Measurements from ENCODE around the gene BID.

BID gene

GRCh38 chr22:17782158-17782557 lies 7.9 kb upstream of the BID start:
- peaks cover 55% of the 10 kb centered on the region for H3K4me1 Mint-ChIP-seq (ENCODE audit: low read depth)
- H3K27ac Mint-ChIP-seq = no peak overlapping the region
- no peaks in the 10 kb centered on the region for H3K9me3 Mint-ChIP-seq

GRCh38 chr22:17781319-17782031 lies 7.2 kb upstream of the BID start:
- peak overlapping the region; percentile 44 for H3K4me3 Mint-ChIP-seq
- no peaks in the 10 kb centered on the region for H3K27me3 Mint-ChIP-seq
- peaks cover 60% of the 10 kb centered on the region for H3K4me1 Mint-ChIP-seq (ENCODE audit: low read depth)
- peak overlapping the region; percentile 49 for H3K27ac Mint-ChIP-seq
- H3K36me3 Mint-ChIP-seq (ENCODE audit: low read depth) = no peaks in the 10 kb centered on the region
- H3K9me3 Mint-ChIP-seq = no peaks in the 10 kb centered on the region

More at GRCh38 chr22:17782158-17782557, 7.9 kb upstream of the BID start:
- H3K4me3 Mint-ChIP-seq = no peak overlapping the region
- H3K27me3 Mint-ChIP-seq = no peaks in the 10 kb centered on the region
- no peaks in the 10 kb centered on the region for H3K36me3 Mint-ChIP-seq (ENCODE audit: low read depth)

DNA sequence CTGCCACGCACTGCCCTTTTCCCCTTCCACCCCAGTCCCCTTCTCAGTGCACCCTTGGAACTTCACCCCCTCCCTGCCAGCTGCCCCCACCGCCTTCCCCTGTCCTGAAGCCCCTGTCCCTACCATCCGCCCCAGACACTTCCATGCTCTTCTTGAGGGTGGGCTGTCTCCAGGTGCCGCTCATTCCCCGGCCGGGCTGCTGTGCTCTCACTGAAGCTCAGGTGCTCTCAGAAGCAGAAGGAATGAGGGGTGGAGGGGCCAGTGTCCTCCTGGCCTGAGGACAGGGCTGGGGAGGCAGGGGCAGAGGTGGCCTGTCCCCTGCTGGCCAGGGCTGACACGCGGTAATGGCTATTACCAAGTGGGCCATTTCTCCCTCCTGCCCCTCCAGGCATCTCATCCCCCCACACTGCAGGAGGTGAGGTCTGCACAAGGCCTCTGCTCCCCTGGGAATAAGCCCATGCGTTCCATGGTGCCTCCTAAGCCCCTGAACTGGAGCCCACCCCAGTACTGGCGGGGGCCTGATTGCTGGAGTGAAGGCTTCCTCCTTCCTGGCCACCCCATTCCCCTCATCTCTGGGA lies 6.6 kb upstream of the BID start:
- no peak overlapping the region for H3K4me3 Mint-ChIP-seq
- H3K4me1 Mint-ChIP-seq (ENCODE audit: low read depth) = peaks cover 66% of the 10 kb centered on the region
- H3K27me3 Mint-ChIP-seq = no peaks in the 10 kb centered on the region
- no peaks in the 10 kb centered on the region for H3K9me3 Mint-ChIP-seq
- H3K27ac Mint-ChIP-seq = peak overlapping the region; percentile 49
- H3K36me3 Mint-ChIP-seq (ENCODE audit: low read depth) = no peaks in the 10 kb centered on the region

GRCh38 chr22:17780116-17780740 lies 6.0 kb upstream of the BID start:
- Mint-ChIP-seq H3K4me1 (ENCODE audit: low read depth) (peaks cover 72% of the 10 kb centered on the region), H3K9me3 (no peaks in the 10 kb centered on the region), H3K27ac (no peak overlapping the region), H3K27me3 (no peaks in the 10 kb centered on the region), H3K4me3 (no peak overlapping the region), H3K36me3 (ENCODE audit: low read depth) (no peaks in the 10 kb centered on the region)

DNA sequence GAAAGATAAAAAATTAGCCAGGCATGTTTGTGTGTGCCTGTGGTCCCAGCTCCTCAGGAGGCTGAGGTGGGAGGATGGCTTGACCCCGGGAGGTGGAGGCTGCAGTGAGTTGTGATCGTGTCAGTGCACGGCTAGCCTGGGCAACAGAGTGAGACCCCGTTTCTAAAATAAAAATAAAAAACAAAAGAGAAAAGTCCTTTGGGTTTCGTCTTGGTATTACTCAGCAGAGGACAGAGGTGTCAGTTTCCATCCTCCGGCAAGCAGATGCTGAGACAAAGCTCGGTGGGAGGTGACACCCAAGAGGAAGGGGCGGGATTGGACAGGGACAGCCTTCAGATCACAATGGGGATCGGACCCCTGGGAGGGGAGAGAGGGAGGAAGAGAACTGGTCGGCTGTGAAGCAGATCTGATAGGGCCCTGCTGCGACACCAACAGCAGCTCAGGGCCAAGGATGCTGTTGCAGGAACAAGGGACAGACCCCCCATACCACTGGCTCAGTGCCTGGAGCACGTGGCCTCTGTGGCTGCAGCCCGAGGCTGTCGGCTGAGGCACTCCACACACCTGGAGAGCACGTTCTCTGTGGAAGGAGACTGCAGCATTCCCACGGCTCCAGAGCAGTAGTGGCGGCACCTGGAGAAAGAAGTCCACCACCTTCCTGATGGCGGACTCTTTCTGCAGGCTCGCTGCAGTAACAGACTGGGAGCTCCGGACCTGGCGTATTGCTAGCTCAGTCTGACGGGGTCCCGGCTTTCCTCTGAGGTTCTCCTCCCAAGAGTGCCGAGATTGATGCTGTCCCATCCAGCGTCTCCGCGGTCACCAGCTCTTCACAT lies 5.2 kb upstream of the BID start:
- Mint-ChIP-seq H3K4me3 (peak overlapping the region; percentile 33), H3K9me3 (no peaks in the 10 kb centered on the region), H3K27me3 (no peaks in the 10 kb centered on the region), H3K4me1 (ENCODE audit: low read depth) (peaks cover 80% of the 10 kb centered on the region), H3K27ac (peak overlapping the region; percentile 56), H3K36me3 (ENCODE audit: low read depth) (no peaks in the 10 kb centered on the region)

GRCh38 chr22:17778412-17778976 lies 4.2 kb upstream of the BID start:
- Mint-ChIP-seq H3K4me3 (peak overlapping the region; percentile 92), H3K27me3 (no peaks in the 10 kb centered on the region), H3K27ac (no peak overlapping the region), H3K36me3 (ENCODE audit: low read depth) (no peaks in the 10 kb centered on the region), H3K4me1 (ENCODE audit: low read depth) (peaks cover 82% of the 10 kb centered on the region), H3K9me3 (no peaks in the 10 kb centered on the region)

GRCh38 chr22:17777717-17778044 lies 3.4 kb upstream of the BID start:
- H3K36me3 Mint-ChIP-seq (ENCODE audit: low read depth) = no peaks in the 10 kb centered on the region
- no peaks in the 10 kb centered on the region for H3K9me3 Mint-ChIP-seq

DNA sequence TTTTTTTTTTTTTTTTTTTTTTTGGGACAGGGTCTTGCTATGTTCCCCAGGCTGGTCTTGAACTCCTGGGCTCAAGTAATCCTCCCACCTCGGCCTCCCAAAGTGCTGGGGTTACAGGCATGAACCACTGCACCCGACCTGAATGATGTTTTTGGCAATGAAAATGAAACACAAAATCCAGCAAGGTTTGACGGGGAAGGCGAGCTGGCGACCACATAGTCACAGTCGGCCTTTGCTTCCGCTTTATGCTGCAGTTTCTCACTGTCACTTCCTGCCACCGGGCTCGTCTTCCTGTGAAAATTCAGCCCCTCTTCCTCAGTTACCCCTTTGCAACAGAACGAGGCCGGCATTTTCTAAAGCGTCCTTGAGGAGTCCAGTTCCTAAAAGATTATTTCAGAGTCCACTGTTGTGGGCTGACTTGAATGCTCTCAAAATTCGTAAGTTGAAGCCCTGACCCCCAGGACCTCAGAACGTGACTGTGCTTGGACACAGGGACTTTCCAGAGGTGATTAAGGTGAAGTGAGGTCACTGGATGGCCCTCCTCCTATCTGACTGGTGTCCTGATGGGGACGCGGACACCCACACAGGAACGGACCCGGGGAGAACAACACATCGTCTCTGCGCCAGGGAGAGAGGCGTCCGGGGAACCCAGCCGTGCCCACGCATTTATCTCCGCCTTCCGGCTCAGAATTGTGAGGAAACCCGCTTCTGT lies 2.9 kb upstream of the BID start:
- H3K9me3 Mint-ChIP-seq = no peaks in the 10 kb centered on the region
- peak overlapping the region; percentile 92 for H3K4me3 Mint-ChIP-seq
- H3K4me1 Mint-ChIP-seq (ENCODE audit: low read depth) = peaks cover 87% of the 10 kb centered on the region
- H3K27ac Mint-ChIP-seq = peak overlapping the region; percentile 99
- H3K36me3 Mint-ChIP-seq (ENCODE audit: low read depth) = no peaks in the 10 kb centered on the region
- no peaks in the 10 kb centered on the region for H3K27me3 Mint-ChIP-seq

More at GRCh38 chr22:17777717-17778044, 3.4 kb upstream of the BID start:
- Mint-ChIP-seq H3K4me3 (peak overlapping the region; percentile 92), H3K4me1 (ENCODE audit: low read depth) (peaks cover 87% of the 10 kb centered on the region), H3K27ac (peak overlapping the region; percentile 99), H3K27me3 (no peaks in the 10 kb centered on the region)

DNA sequence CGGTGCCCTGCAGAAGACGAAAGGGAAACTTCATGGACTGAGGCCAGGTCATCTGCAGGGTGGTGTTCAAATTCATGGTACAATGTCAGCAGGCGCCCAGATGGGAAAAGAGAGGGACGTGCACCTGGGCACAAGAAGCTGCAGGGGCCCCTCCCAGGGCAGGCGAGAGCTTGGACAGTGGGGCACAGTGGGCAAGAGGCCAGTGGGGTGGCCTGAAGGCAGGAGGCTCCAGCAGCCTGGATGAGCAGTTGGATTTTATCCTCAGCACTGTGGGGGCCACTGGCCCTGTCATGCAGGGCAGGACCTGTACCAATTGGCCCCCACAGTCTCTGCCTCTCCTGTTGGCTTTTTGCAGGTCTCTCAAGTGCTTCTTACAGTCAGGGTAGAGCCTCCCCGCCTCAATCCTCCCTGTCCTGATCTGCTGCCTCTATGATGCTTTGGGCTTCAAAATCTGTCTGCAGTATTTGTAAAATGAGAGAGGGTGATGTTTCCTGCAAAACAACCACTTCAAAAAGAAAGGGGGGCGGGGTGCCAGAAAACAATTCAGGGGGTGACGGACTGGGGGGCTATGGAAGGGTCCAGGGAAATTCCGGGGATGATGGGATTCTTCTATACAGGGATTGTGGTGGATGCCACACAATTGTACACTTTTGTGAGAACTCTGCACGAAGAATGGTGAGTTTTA lies 1.7 kb upstream of the BID start:
- Mint-ChIP-seq H3K27me3 (no peaks in the 10 kb centered on the region), H3K4me3 (peak overlapping the region; percentile 67), H3K36me3 (ENCODE audit: low read depth) (no peaks in the 10 kb centered on the region), H3K4me1 (ENCODE audit: low read depth) (peaks cover 87% of the 10 kb centered on the region), H3K9me3 (no peaks in the 10 kb centered on the region), H3K27ac (peak overlapping the region; percentile 99)

GRCh38 chr22:17774926-17775685 lies 837 bp upstream of the BID start:
- Mint-ChIP-seq H3K4me1 (ENCODE audit: low read depth) (peaks cover 85% of the 10 kb centered on the region), H3K9me3 (no peaks in the 10 kb centered on the region), H3K4me3 (peak overlapping the region; percentile 67), H3K27ac (peak overlapping the region; percentile 13), H3K27me3 (peaks cover 3% of the 10 kb centered on the region), H3K36me3 (ENCODE audit: low read depth) (peaks cover 3% of the 10 kb centered on the region)

DNA sequence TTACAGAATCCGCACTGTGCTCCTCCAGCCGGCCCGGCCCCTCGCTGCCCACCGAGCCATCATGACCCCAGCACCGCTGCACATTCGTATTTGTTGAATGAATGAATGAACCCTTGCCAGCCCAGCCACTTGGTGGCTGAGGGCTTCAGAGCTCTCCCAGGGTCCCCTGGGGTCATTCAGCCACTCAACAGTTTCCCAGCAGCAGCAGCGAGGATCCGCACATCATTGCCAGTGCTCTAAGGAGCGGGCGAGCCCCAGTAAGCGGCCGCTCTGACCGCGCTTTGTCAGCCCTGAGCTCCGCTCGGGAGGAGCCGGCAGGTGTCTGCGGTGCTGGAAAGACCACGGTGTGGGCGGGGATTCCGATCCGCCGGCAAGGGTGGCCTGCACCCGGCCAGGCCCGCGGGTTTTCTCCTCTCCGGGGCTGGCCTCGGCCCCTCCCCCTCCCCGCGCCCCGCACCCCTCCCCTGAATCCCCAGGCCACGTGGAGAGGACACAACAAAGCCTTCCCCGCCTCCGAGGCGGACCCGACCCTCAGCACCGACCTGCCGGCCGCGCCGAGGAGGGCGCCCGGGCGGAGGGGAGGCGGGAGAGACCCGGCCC lies 563 bp downstream of the BID start:
- peak overlapping the region; percentile 81 for H3K4me3 Mint-ChIP-seq
- peak overlapping the region; percentile 68 for H3K27ac Mint-ChIP-seq
- peaks cover 4% of the 10 kb centered on the region for H3K36me3 Mint-ChIP-seq (ENCODE audit: low read depth)
- peaks cover 3% of the 10 kb centered on the region for H3K27me3 Mint-ChIP-seq
- H3K4me1 Mint-ChIP-seq (ENCODE audit: low read depth) = peaks cover 79% of the 10 kb centered on the region
- no peaks in the 10 kb centered on the region for H3K9me3 Mint-ChIP-seq

DNA sequence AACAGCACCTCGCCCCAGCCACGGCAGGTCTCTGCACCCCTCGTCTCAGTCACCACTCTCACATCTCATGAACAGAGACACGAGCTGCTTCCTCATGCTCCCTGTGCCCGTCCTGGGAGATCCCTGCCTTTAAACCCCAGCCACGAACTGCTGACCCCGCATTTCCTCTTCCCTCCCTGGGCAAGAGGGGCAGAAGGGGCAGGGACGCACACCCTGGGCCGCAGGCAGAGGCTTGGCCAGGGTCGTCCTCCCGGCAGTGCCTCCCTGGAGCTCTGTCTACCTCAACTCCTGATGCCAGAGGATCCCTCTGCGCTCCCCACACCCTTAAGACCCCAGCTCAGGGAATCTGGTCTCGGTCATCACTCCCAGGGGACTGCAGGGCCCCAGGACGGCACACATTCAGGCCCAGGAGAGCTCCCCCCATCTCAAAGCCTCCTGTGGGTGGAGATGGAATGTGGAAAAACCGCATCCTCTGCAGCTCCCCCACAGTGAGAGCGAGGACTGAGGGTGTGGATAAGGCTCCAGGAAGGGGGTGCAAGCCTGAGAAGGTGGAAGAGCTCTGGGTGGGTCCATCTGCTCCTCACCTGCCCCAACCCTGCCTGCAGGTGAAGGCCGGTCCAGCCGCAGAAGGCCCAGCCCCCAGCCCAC lies 1.2 kb downstream of the BID start:
- Mint-ChIP-seq H3K4me3 (peak overlapping the region; percentile 81), H3K9me3 (no peaks in the 10 kb centered on the region), H3K4me1 (ENCODE audit: low read depth) (peaks cover 81% of the 10 kb centered on the region), H3K27me3 (peaks cover 3% of the 10 kb centered on the region), H3K36me3 (ENCODE audit: low read depth) (peaks cover 4% of the 10 kb centered on the region), H3K27ac (peak overlapping the region; percentile 68)
